Gastroesophageal sphincter (tissue), 3 donors: ENCODE measurements around the gene FAM53B.

Experiments used
- CTCF ChIP-seq, 4 experiments: fragments of 200-600 bp in 2 of 4; fragments of 450-650 bp in 2 of 4; sonication (generic) in 1 of 4; IDR thresholded peaks; one replicate each; pipeline ENCODE4 v1.5.1; 2017 to 2019; ENCODE audit warnings: antibody characterized with exemption in 4 of 4, mild to moderate bottlenecking in 2 of 4, moderate library complexity in 2 of 4
- POLR2A ChIP-seq, 2 donors: fragments of 450-650 bp; IDR thresholded peaks; one replicate each; pipeline ENCODE4 v1.6.1; 2017; ENCODE audit warnings: antibody characterized with exemption in 2 of 2, mild to moderate bottlenecking in 2 of 2, moderate library complexity in 1 of 2
- POLR2AphosphoS5 ChIP-seq: sonication (generic); formaldehyde crosslinking; IDR thresholded peaks from one replicate; pipeline ENCODE4 v1.6.1; 2017; ENCODE audit warnings: antibody characterized with exemption

GRCh38 chr10:124597846-124598165 is 146.4 kb downstream of the FAM53B start:
- TF ChIP-seq CTCF (IDR thresholded peaks at IDR 0.05) (no peak), POLR2AphosphoS5 (no peak), POLR2A (IDR thresholded peaks at IDR 0.05) (no peak)
